ENCODE results near the gene PTGR1. TPM values are rescaled to one million over a fixed set of nuclear protein-coding genes. Genes with fewer than 3 reads are reported as not detected.

The PTGR1 gene
- 92.3 and 111 TPM in 2 replicates for total RNA-seq

DNA sequence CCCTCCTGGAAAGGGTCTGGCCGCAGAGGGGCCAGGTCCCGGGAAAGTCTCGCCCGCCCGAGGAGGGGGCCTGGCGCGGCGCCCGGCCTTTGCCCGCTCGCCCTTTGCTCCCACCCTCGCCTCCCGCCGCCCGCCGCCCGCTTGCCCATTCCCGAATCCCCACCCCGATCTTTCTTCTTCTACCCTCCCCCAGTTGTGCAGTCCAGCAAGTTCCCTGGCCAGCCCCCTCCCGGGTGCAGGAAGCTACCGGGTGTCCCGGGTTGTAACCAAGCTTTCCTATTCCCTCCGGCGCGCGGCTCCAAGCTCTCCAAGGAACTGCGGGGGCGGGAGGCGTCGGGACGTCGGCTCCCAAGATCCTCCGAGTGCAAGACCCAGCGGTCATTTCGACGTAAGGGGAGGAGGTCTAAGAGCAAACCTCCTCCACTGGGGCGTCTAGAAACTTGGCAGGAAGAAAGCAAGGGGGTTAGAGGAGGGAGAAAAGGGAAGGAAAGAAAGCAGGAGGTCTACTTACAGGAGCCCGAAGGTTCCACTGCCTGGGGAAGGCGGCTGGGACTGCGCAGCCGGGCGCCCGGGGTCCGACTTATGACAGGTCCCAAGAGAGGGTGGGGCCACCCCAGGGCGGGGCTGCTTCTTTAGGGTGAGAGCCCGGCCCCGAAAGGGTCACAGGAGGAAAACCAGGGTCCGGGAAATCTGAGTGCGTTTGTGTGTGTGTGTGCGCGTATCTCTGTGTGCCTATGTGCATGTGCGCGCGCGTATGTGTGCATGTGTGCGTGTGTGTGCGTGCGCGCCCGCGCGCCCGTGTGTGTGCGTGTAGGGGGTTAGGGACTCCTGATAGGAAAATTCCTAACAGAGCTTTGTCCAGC is at the start of gene PTGR1:
Gene PTGR1, minus strand, starts transcription at position 556 of the 863 bp plus-strand sequence. CDS start 2,225 bp downstream, outside the sequence.

DNA sequence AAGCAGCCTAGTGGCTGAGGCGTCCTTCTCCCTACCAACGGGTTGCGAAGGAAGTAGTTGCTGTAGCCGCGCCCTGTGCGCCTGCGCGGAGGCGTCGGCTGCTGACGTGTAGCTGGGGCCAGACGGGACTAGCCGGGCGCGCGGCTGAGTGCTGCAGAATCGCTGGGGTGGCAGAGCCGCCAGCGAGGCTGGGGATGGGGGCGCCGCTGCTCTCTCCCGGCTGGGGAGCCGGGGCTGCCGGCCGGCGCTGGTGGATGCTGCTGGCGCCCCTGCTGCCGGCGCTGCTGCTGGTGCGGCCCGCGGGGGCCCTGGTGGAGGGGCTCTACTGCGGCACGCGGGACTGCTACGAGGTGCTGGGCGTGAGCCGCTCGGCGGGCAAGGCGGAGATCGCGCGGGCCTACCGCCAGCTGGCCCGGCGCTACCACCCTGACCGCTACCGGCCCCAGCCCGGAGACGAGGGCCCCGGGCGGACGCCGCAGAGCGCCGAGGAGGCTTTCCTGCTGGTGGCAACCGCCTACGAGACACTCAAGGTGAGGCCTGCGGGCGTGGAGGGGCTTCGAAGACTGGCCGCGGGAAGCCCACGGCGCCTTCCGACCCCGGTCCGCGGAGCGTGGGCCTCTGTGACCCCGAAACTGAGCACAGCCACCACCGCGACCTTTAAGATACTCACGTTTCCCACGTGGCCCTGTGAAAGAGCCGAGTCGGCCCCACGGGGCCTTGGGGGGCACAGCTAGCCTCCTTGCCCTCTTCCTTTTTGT is 31.9 kb upstream of the PTGR1 start, which contains the start of gene DNAJC25:
Gene DNAJC25, plus strand, starts transcription at position 121 of the 758 bp plus-strand sequence. Its CDS starts 74 bp downstream, at position 195.

GRCh38 chr9:111525056-111525977 is 74.1 kb downstream of the PTGR1 start, which contains the start of gene ZNF483:
Gene ZNF483, plus strand, starts transcription at chr9:111525179. Its CDS starts 2,217 bp downstream, at chr9:111527396.

Other genes with a start within 250 kb of the PTGR1 start
- 56.0 and 59.6 TPM in 2 replicates for gene ECPAS, start 115.3 kb downstream of the PTGR1 start, total RNA-seq
- 0.68 and 2.6 TPM in 2 replicates for gene ZNF483, start 74.5 kb downstream of the PTGR1 start, total RNA-seq
- 10.6 and 12.0 TPM in 2 replicates for gene DNAJC25, start 31.7 kb upstream of the PTGR1 start, total RNA-seq
- gene GNG10, start 62.0 kb upstream of the PTGR1 start, total RNA-seq = 62.5 and 66.9 TPM in 2 replicates
- not detected in 2 replicates for gene SHOC1, start 195.3 kb upstream of the PTGR1 start, total RNA-seq